GM12878 (cell line): Measurements from ENCODE around the gene UNC13D. TPM values are rescaled to one million over a fixed set of nuclear protein-coding genes. Genes with fewer than 3 reads are reported as not detected.
A peak's percentile ranks its signal among the peaks of the same experiment; 100 is the strongest.

Experiments
- ATAC-seq: fragments of 200-7000 bp; cut with Tn5 transposase; 3 replicates; pipeline ENCODE4 v1.9.1; 2020; ENCODE audit warnings: mild to moderate bottlenecking, moderate library complexity
- BruUV-seq: library from RNA; stranded (reverse); fragments of 400-500 nt; replicated peaks from 2 replicates; lab custom pipeline; 2021; lab: Mats Ljungman, UMichigan
- CTCF ChIA-PET: fragments of 300-600 bp; sonication (Branson Sonifier 250); formaldehyde crosslinking; extraction: SDS; loops from one replicate; lab custom pipeline; 2021; ENCODE audit warnings: inconsistent platforms; lab: Yijun Ruan, JAX
- POLR2A ChIA-PET: fragments of 350-600 bp; formaldehyde crosslinking; extraction: SDS; loops from one replicate; lab custom pipeline; 2021; ENCODE audit warnings: inconsistent platforms; lab: Charles Lee
- RAD21 ChIA-PET: fragments of 300-600 bp; sonication (Branson Sonifier 250); formaldehyde crosslinking; loops from one replicate; lab custom pipeline; 2023; ENCODE audit warnings: antibody characterized with exemption; ENCODE audit not compliant: unreplicated experiment; lab: Charles Lee
- SMC1A ChIA-PET: fragments of 300-600 bp; sonication (Branson Sonifier 250); formaldehyde crosslinking; loops from one replicate; lab custom pipeline; 2023; ENCODE audit not compliant: unreplicated experiment, uncharacterized antibody; lab: Charles Lee
- DNase-seq: peaks from one replicate; pipeline ENCODE4 v3.0.0-alpha.2; 2011; ENCODE audit warnings: low read depth, low spot score
- FAIRE-seq: peaks from 3 replicates; lab custom pipeline; 2011; peaks lifted over from hg19 to GRCh38; lab: Jason Lieb, UNC
- H2AFZ ChIP-seq: 2 replicates; pipeline ENCODE4 v1.6.0; 2011; ENCODE audit warnings: low read depth, low read length, control low read depth; ENCODE audit not compliant: control insufficient read depth
- H3K27ac ChIP-seq: 2 replicates; pipeline ENCODE4 v1.5.1; 2011; ENCODE audit warnings: control low read depth; ENCODE audit not compliant: control insufficient read depth, insufficient read depth
- H3K27me3 ChIP-seq, 2 experiments: replicated peaks in 1 of 2; 2 replicates each; pipeline versions ENCODE4 v1.6.0 to v1.6.1; 2011; ENCODE audit warnings: low read length in 1 of 2; ENCODE audit not compliant: control insufficient read depth in 2 of 2, insufficient read depth in 2 of 2
- H3K36me3 ChIP-seq, 2 experiments: 2 replicates each; pipeline ENCODE4 v1.5.1; 2011; ENCODE audit warnings: low read length in 1 of 2; ENCODE audit not compliant: control insufficient read depth in 2 of 2, insufficient read depth in 2 of 2
- H3K4me1 ChIP-seq: 2 replicates; pipeline ENCODE4 v1.6.1; 2011; ENCODE audit warnings: mild to moderate bottlenecking, low read length, moderate library complexity, mixed read lengths; ENCODE audit not compliant: control insufficient read depth, insufficient read depth
- H3K4me2 ChIP-seq: 2 replicates; pipeline ENCODE4 v1.6.0; 2011; ENCODE audit warnings: control low read depth; ENCODE audit not compliant: control insufficient read depth, insufficient read depth
- H3K4me3 ChIP-seq: fragments of 200-600 bp; sonication (generic); 2 replicates; pipeline ENCODE4 v1.5.1; 2016
- H3K79me2 ChIP-seq: 2 replicates; pipeline ENCODE4 v1.6.0; 2011; ENCODE audit warnings: low read length; ENCODE audit not compliant: control insufficient read depth, insufficient read depth
- H3K9ac ChIP-seq: 2 replicates; pipeline ENCODE4 v1.8.0; 2011; ENCODE audit warnings: low read length, control low read depth, mixed read lengths; ENCODE audit not compliant: control insufficient read depth, insufficient read depth
- H3K9me3 ChIP-seq: replicated peaks from 3 replicates; pipeline ENCODE4 v1.5.1; 2011; ENCODE audit warnings: mild to moderate bottlenecking, low read length; ENCODE audit not compliant: control insufficient read depth, insufficient read depth
- H4K20me1 ChIP-seq: 2 replicates; pipeline ENCODE4 v1.6.0; 2011; ENCODE audit not compliant: control insufficient read depth, insufficient read depth
- JUNB ChIP-seq: IDR thresholded peaks from 2 replicates; pipeline ENCODE4 v1.6.1; 2016; ENCODE audit warnings: antibody characterized with exemption, mild to moderate bottlenecking
- POLR2A ChIP-seq: IDR thresholded peaks from 2 replicates; pipeline ENCODE4 v1.6.1; 2011; ENCODE audit warnings: low read depth, mild to moderate bottlenecking, low read length
- RUNX3 ChIP-seq: IDR thresholded peaks from 2 replicates; pipeline ENCODE4 v1.6.1; 2012; ENCODE audit warnings: low read length, inconsistent platforms
- SIN3A ChIP-seq: IDR thresholded peaks from 2 replicates; pipeline ENCODE4 v1.6.1; 2012; ENCODE audit warnings: low read depth, low read length, improper control_type of control experiment
- WGBS: methylation state at CpG from one replicate; pipeline ENCODE4 v1.1.6; 2016; ENCODE audit warnings: low lambda C conversion rate; ENCODE audit not compliant: insufficient replicate concordance, insufficient coverage; ENCODE audit errors: missing lambda C conversion rate; 5-methylcytosine and 5-hydroxymethylcytosine counted together
- in situ Hi-C: fragments of 300-500 bp; cut with MboI; formaldehyde crosslinking; loops from 9 replicates; pipeline ENCODE4 v1.14.3; 2018; ENCODE audit warnings: mixed read lengths
- intact Hi-C: fragments of 100-400 bp; cut with micrococcal nuclease; formaldehyde crosslinking; loops from one replicate; pipeline ENCODE4 v1.14.2; 2022; ENCODE audit not compliant: unreplicated experiment
- polyA plus RNA-seq, 11 experiments: library from polyadenylated mRNA; depleted of rRNA in 4 of 11; unstranded in 6 of 11; stranded (reverse) in 5 of 11; fragments of >200 nt; fragmentation: Nextera tagmentation in 4 of 11; fragmentation: Illumina TruSeq in 1 of 11; extraction: Ambion mirVana in 4 of 11; extraction: Trizol in 1 of 11; gene quantifications; 1 replicate in 1 of 11; 2 replicates in 10 of 11; pipeline versions ENCODE4 v1.2.1 to v1.2.3, GENCODE V29; 2011 to 2016; ENCODE audit warnings: inconsistent platforms in 2 of 11, missing spikeins in 2 of 11, low read depth in 1 of 11
- total RNA-seq, 4 experiments: library from RNA; depleted of rRNA in 3 of 4; stranded (reverse); fragments of >200 nt in 3 of 4; fragmentation: Illumina TruSeq in 1 of 4; extraction: Trizol in 1 of 4; gene quantifications; 2 replicates each; pipeline versions ENCODE4 v1.2.1 to v1.2.3, GENCODE V29; 2013 to 2021
- TF ChIP-seq, protein P1 (sequence below): IDR thresholded peaks from 2 replicates; pipeline ENCODE4 v1.6.1; 2011; ENCODE audit warnings: mild to moderate bottlenecking, low read depth, low read length, moderate library complexity; ENCODE audit not compliant: insufficient replicate concordance
- TF ChIP-seq, protein P2 (sequence below): IDR thresholded peaks from 2 replicates; pipeline ENCODE4 v1.6.1; 2011; ENCODE audit warnings: low read depth, low read length, improper control_type of control experiment, borderline replicate concordance
- TF ChIP-seq, protein P3 (sequence below): IDR thresholded peaks from 2 replicates; pipeline ENCODE4 v1.6.1; 2012; ENCODE audit warnings: low read depth, low read length, improper control_type of control experiment
- TF ChIP-seq, protein P4 (sequence below): fragments of 450-650 bp; IDR thresholded peaks from 2 replicates; pipeline ENCODE4 v1.6.1; 2016; ENCODE audit warnings: mild to moderate bottlenecking
- TF ChIP-seq, protein P5 (sequence below): fragments of 450-650 bp; conservative IDR thresholded peaks from 2 replicates; pipeline ENCODE4 v1.6.1; 2017; ENCODE audit warnings: mild to moderate bottlenecking, moderate library complexity

Gene UNC13D
- total and polyA plus RNA-seq, 10 of the 15 experiments (the other 5 are each of a cell fraction or from before 2014, with no cell fraction given), result 0.32 to 63.9 (median 25.2) TPM

DNA sequence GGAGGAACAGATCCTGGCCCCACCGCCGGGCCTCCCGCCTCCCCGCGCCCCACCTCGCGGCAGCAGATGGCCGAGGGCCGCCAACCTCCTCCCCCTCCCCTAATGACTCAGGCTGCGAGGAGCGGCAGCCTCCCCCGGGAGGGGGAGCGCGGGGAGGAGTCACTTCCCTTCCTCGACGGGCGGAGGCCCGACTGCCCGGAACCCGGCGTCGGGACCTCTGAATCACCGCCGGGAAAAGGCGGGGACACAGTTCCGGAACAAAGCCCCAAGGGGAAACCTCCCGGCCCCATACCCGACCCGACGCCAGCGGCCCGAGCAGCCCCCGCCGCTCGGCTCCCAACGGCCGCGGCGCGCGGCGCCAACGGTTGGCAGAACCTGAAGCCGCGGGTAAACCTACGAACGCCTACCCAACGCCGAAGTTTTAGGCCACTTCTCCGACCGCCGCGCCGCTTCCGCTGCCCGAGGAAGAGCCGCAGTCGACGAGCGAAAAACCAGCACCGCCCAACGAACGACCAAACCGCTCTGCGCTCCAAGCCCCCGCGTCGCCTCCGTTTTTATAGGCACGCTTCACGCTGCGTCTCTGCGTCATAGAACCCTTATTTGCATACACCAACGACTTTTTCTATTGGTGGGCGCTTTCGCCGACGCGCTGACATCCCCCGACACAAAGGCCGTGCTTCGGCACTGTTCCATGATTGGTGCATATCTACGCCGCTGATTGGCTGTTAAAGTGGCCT lies 64.8 kb downstream of the UNC13D start (continued):
- TF ChIP-seq SIN3A (peak; percentile 95), JUNB (no peak), POLR2A (peak; percentile 100)
- TF ChIP-seq, protein P1, sequence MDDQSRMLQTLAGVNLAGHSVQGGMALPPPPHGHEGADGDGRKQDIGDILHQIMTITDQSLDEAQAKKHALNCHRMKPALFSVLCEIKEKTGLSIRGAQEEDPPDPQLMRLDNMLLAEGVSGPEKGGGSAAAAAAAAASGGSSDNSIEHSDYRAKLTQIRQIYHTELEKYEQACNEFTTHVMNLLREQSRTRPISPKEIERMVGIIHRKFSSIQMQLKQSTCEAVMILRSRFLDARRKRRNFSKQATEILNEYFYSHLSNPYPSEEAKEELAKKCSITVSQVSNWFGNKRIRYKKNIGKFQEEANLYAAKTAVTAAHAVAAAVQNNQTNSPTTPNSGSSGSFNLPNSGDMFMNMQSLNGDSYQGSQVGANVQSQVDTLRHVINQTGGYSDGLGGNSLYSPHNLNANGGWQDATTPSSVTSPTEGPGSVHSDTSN, result peak; percentile 69
- TF ChIP-seq, protein P2, sequence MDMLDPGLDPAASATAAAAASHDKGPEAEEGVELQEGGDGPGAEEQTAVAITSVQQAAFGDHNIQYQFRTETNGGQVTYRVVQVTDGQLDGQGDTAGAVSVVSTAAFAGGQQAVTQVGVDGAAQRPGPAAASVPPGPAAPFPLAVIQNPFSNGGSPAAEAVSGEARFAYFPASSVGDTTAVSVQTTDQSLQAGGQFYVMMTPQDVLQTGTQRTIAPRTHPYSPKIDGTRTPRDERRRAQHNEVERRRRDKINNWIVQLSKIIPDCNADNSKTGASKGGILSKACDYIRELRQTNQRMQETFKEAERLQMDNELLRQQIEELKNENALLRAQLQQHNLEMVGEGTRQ, result no peak
- TF ChIP-seq, all 136 proteins: peak for 84

DNA sequence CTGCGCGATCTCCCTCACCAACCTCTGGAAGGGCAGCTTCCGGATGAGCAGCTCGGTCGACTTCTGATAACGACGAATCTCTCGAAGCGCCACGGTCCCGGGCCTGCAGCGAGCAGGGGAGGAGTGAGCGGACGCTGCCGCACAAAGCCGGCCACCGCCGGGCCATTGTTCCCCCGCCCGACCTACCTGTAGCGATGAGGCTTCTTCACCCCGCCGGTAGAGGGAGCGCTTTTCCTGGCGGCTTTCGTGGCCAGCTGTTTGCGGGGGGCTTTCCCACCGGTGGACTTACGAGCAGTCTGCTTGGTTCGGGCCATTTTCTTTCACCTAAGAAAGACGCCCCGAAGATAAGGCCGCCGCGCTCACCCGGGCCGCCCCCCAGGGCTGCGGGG lies 65.3 kb downstream of the UNC13D start:
- peak overlapping the region; percentile 91 for H3K9ac ChIP-seq
- H3K9me3 ChIP-seq, result no peaks in the 10 kb centered on the region
- H3K4me3 ChIP-seq, result peak overlapping the region; percentile 88
- peak overlapping the region; percentile 90 for H3K27ac ChIP-seq
- in situ Hi-C loops (no loop called here), intact Hi-C loops (loop anchor here (2.0 to 5.0 kb wide), 2 partner anchors 76 to 118 kb away; partner anchors contain the start of genes TRIM65 and WBP2)
- WGBS, result under 1% methylated on average over 37 of the region's 38 CpGs
- peak; percentile 44 for ATAC-seq
- H2AFZ ChIP-seq, result no peak overlapping the region
- no TSS peak for BruUV-seq
- peaks cover 31% of the 10 kb centered on the region for H3K79me2 ChIP-seq
- no peak for FAIRE-seq
- ChIA-PET CTCF (interaction anchor here (0.7 to 5.4 kb wide), 12 partner anchors 9 to 198 kb away, joined by 3 to 32 read pairs (median 5); partner anchors contain the start of genes GALK1, TRIM65 and WBP2), RAD21 (interaction anchor here (1.0 to 2.1 kb wide), 2 partner anchors 23 to 30 kb away, joined by 3 to 17 read pairs; no protein-coding TSS in a partner anchor), SMC1A (interaction anchor here (1.0 to 2.4 kb wide), 3 partner anchors 14 to 30 kb away, joined by 3 to 10 read pairs (median 3); partner anchors contain the start of gene GALK1), POLR2A (interaction anchor here (0.6 to 5.3 kb wide), 9 partner anchors 9 to 83 kb away, joined by 3 to 40 read pairs (median 12); partner anchors contain the start of genes GALK1 and UNC13D)
- no peaks in the 10 kb centered on the region for H3K27me3 ChIP-seq
- no peak for DNase-seq
- peaks cover 12% of the 10 kb centered on the region for H3K4me1 ChIP-seq
- H3K4me2 ChIP-seq, result peak overlapping the region; percentile 81
- peaks cover 10% of the 10 kb centered on the region for H4K20me1 ChIP-seq
- peaks cover 0 to 18% of the 10 kb centered on the region in 2 experiments for H3K36me3 ChIP-seq
- TF ChIP-seq, protein P3, sequence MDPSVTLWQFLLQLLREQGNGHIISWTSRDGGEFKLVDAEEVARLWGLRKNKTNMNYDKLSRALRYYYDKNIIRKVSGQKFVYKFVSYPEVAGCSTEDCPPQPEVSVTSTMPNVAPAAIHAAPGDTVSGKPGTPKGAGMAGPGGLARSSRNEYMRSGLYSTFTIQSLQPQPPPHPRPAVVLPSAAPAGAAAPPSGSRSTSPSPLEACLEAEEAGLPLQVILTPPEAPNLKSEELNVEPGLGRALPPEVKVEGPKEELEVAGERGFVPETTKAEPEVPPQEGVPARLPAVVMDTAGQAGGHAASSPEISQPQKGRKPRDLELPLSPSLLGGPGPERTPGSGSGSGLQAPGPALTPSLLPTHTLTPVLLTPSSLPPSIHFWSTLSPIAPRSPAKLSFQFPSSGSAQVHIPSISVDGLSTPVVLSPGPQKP, result no peak
- TF ChIP-seq, protein P4, sequence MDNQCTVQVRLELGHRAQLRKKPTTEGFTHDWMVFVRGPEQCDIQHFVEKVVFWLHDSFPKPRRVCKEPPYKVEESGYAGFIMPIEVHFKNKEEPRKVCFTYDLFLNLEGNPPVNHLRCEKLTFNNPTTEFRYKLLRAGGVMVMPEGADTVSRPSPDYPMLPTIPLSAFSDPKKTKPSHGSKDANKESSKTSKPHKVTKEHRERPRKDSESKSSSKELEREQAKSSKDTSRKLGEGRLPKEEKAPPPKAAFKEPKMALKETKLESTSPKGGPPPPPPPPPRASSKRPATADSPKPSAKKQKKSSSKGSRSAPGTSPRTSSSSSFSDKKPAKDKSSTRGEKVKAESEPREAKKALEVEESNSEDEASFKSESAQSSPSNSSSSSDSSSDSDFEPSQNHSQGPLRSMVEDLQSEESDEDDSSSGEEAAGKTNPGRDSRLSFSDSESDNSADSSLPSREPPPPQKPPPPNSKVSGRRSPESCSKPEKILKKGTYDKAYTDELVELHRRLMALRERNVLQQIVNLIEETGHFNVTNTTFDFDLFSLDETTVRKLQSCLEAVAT, result peak; percentile 73; the same call in 1 of the 2 replicates
- peak; percentile 81 for TF ChIP-seq RUNX3
- TF ChIP-seq, protein P5, sequence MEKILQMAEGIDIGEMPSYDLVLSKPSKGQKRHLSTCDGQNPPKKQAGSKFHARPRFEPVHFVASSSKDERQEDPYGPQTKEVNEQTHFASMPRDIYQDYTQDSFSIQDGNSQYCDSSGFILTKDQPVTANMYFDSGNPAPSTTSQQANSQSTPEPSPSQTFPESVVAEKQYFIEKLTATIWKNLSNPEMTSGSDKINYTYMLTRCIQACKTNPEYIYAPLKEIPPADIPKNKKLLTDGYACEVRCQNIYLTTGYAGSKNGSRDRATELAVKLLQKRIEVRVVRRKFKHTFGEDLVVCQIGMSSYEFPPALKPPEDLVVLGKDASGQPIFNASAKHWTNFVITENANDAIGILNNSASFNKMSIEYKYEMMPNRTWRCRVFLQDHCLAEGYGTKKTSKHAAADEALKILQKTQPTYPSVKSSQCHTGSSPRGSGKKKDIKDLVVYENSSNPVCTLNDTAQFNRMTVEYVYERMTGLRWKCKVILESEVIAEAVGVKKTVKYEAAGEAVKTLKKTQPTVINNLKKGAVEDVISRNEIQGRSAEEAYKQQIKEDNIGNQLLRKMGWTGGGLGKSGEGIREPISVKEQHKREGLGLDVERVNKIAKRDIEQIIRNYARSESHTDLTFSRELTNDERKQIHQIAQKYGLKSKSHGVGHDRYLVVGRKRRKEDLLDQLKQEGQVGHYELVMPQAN, result peak; percentile 10
